Spleen (tissue), 11 donors: Measurements from ENCODE around the gene FLOT2. TPM values are rescaled to one million over a fixed set of nuclear protein-coding genes. Genes with fewer than 3 reads are reported as not detected.
A peak's percentile ranks its signal among the peaks of the same experiment; 100 is the strongest.

Experiments
- DNase-seq: peaks from one replicate; pipeline ENCODE4 v3.0.0-alpha.2; 2020
- H3K27ac ChIP-seq, 8 donors: fragments of 200-600 bp; sonication (generic) in 7 of 8; 1 replicate in 4 of 8; 2 replicates in 4 of 8; pipeline versions ENCODE4 v1.5.0 to v1.8.0; 2016 to 2021; ENCODE audit warnings: inconsistent platforms in 4 of 8, mild to moderate bottlenecking in 4 of 8, moderate library complexity in 1 of 8
- H3K27me3 ChIP-seq, 7 donors: fragments of 200-600 bp; sonication (generic) in 6 of 7; replicated peaks in 1 of 7; 1 replicate in 4 of 7; 2 replicates in 3 of 7; pipeline versions ENCODE4 v1.5.0 to v1.8.0; 2016 to 2021; ENCODE audit warnings: inconsistent platforms in 3 of 7, mild to moderate bottlenecking in 1 of 7
- H3K36me3 ChIP-seq, 6 donors: fragments of 200-600 bp; sonication (generic) in 5 of 6; 1 replicate in 4 of 6; 2 replicates in 2 of 6; pipeline versions ENCODE4 v1.5.0 to v1.8.0; 2016 to 2021; ENCODE audit warnings: inconsistent platforms in 2 of 6
- H3K4me1 ChIP-seq, 6 donors: fragments of 200-600 bp; sonication (generic) in 5 of 6; 1 replicate in 3 of 6; 2 replicates in 3 of 6; pipeline versions ENCODE4 v1.5.0 to v1.8.0; 2016 to 2021; ENCODE audit warnings: inconsistent platforms in 3 of 6
- H3K4me3 ChIP-seq, 8 donors: fragments of 200-600 bp; sonication (generic) in 7 of 8; 1 replicate in 4 of 8; 2 replicates in 4 of 8; pipeline versions ENCODE4 v1.5.0 to v1.8.0; 2016 to 2021; ENCODE audit warnings: inconsistent platforms in 4 of 8, mild to moderate bottlenecking in 4 of 8, moderate library complexity in 2 of 8
- H3K9me3 ChIP-seq, 8 donors: fragments of 200-600 bp; sonication (generic) in 7 of 8; 1 replicate in 4 of 8; 2 replicates in 4 of 8; pipeline versions ENCODE4 v1.5.0 to v1.8.0; 2016 to 2021; ENCODE audit warnings: inconsistent platforms in 4 of 8
- CTCF ChIP-seq, 11 experiments: fragments of 200-600 bp in 7 of 11; fragments of 450-650 bp in 4 of 11; sonication (generic) in 4 of 11; IDR thresholded peaks in 8 of 11; conservative IDR thresholded peaks in 3 of 11; 1 replicate in 7 of 11; 2 replicates in 4 of 11; pipeline versions ENCODE4 v1.4.0 to v1.8.0; 2016 to 2021; ENCODE audit warnings: antibody characterized with exemption in 11 of 11, inconsistent platforms in 4 of 11, mild to moderate bottlenecking in 1 of 11
- POLR2A ChIP-seq, 3 donors: fragments of 450-650 bp; IDR thresholded peaks; one replicate each; pipeline ENCODE4 v1.5.1; 2017; ENCODE audit warnings: antibody characterized with exemption in 3 of 3, mild to moderate bottlenecking in 1 of 3
- POLR2AphosphoS5 ChIP-seq, 3 donors: sonication (generic); formaldehyde crosslinking; IDR thresholded peaks; one replicate each; pipeline ENCODE4 v1.5.1; 2017; ENCODE audit warnings: antibody characterized with exemption in 3 of 3
- WGBS, 5 donors: extraction: QIAGEN DNeasy Blood & Tissue Kit in 3 of 5; methylation state at CpG; one replicate each; pipeline versions ENCODE4 v1.1.5 to v1.1.7; 2013 to 2018; 5-methylcytosine and 5-hydroxymethylcytosine counted together
- intact Hi-C: fragments of 100-400 bp; cut with DNase I; formaldehyde crosslinking; loops from one replicate; pipeline ENCODE4 v1.15.0; 2023; ENCODE audit warnings: low total_unique reads
- polyA plus RNA-seq, 3 donors: library from polyadenylated mRNA; stranded (reverse); fragments of 200-250 nt; gene quantifications; one replicate each; pipeline ENCODE4 v1.2.1, GENCODE V29; 2013
- total RNA-seq, 7 donors: library from RNA; depleted of rRNA in 3 of 7; stranded (reverse); fragments of >200 nt in 3 of 7; fragmentation: NEBNext Ultra II Directional in 4 of 7; extraction: Animal tissue kit (Norgen Biotek cat#: 25700) in 4 of 7; gene quantifications; one replicate each; pipeline versions ENCODE4 v1.1.0 to v1.2.1, GENCODE V29; 2016 to 2021
- donor health status: healthy with polysubstance abuse.
- donor health status: DM: no; HTN: no; CAD: no; lungs with moderate emphysema.
- donor health status: DM: no; HTN: no; CAD: no.
- donor health status: Bipolar disorder and iron deficiency.
- donor health status: healthy.
- donor health status: DM: no; HTN: no; CAD: no.
- donor health status: DM: yes; HTN: yes; CAD: no.

The FLOT2 gene
- total and polyA plus RNA-seq, 10 donors, result 80.8 to 259 (median 184) TPM

GRCh38 chr17:28911411-28912045 is 14.0 kb upstream of the FLOT2 start:
- peaks cover 5 to 100% (median 99%) of the 10 kb centered on the region in 6 donors for H3K36me3 ChIP-seq

DNA sequence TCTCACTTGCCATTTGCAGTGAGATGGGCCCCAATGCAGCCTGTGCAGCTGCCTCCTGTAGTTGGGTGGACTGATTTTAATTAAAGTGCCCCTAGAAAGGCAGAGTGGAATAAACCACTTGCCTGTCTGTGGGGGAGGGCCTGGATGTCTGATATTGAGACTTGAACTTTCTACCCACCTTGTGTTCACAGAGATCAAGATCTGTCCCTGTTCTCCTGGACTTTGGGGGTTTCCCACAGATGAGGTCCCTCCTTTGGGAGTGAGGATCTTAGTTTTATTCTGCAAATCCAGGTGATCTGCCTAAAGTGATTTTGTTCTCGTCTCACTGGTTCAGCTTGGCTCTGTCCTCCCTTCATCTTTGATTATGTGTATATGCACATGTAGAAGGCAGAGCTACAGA is 13.0 kb upstream of the FLOT2 start:
- Histone ChIP-seq H3K36me3 (peaks cover 5 to 100% (median 99%) of the 10 kb centered on the region in 6 donors), H3K4me3 (no peak overlapping the region), H3K4me1 (peaks cover 0 to 7% (median 2%) of the 10 kb centered on the region in 6 donors), H3K27ac (no peak overlapping the region), H3K9me3 (no peaks in the 10 kb centered on the region), H3K27me3 (no peaks in the 10 kb centered on the region)
- DNase-seq, result no peak
- intact Hi-C loops, result loop anchor here (10.0 kb wide), 1 partner anchor 146 kb away; no protein-coding TSS in a partner anchor
- whole genome bisulfite sequencing, 5 donors, result 91 to 100% (median 96%) methylated on average over 1 of the region's 1 CpG
- TF ChIP-seq POLR2A (IDR thresholded peaks at IDR 0.05) (no peak), CTCF (IDR thresholded peaks at IDR 0.05 in 8 of 11, conservative IDR thresholded peaks at IDR 0.05 in 3 of 11) (no peak), POLR2AphosphoS5 (IDR thresholded peaks at IDR 0.05) (no peak)

More at GRCh38 chr17:28911411-28912045, 14.0 kb upstream of the FLOT2 start:
- Histone ChIP-seq H3K4me1 (peaks cover 0 to 13% (median 3%) of the 10 kb centered on the region in 6 donors), H3K4me3 (no peak overlapping the region), H3K9me3 (no peaks in the 10 kb centered on the region), H3K27ac (peak overlapping the region in 2 of 8 donors; percentile 3 to 45), H3K27me3 (no peaks in the 10 kb centered on the region)
- TF ChIP-seq POLR2A (IDR thresholded peaks at IDR 0.05), result no peak
- TF ChIP-seq CTCF (IDR thresholded peaks at IDR 0.05 in 8 of 11, conservative IDR thresholded peaks at IDR 0.05 in 3 of 11), result no peak
- no peak for TF ChIP-seq POLR2AphosphoS5 (IDR thresholded peaks at IDR 0.05)
- DNase-seq, result no peak
- intact Hi-C loops, result loop anchor here (10.0 kb wide), 1 partner anchor 147 kb away; no protein-coding TSS in a partner anchor
- 95 to 99% (median 97%) methylated on average over 12 to 13 of the region's 13 CpGs for WGBS, 5 donors

GRCh38 chr17:28908640-28909167 is 11.2 kb upstream of the FLOT2 start:
- TF ChIP-seq POLR2A (IDR thresholded peaks at IDR 0.05), result no peak
- no peak for TF ChIP-seq CTCF (IDR thresholded peaks at IDR 0.05 in 8 of 11, conservative IDR thresholded peaks at IDR 0.05 in 3 of 11)
- no peak for TF ChIP-seq POLR2AphosphoS5 (IDR thresholded peaks at IDR 0.05)
- WGBS, 5 donors, result 69 to 90% (median 85%) methylated on average over 6 of the region's 6 CpGs
- peaks cover 5 to 89% (median 83%) of the 10 kb centered on the region in 6 donors for H3K36me3 ChIP-seq
- H3K27ac ChIP-seq, result peak overlapping the region in 2 of 8 donors; percentile 10 to 32
- intact Hi-C loops, result loop anchor here (10.0 kb wide), 1 partner anchor 54 kb away; the partner anchor contains the start of gene ERAL1
- DNase-seq, result no peak
- H3K4me1 ChIP-seq, result peaks cover 0 to 22% (median 16%) of the 10 kb centered on the region in 6 donors
- H3K9me3 ChIP-seq, result no peaks in the 10 kb centered on the region
- no peaks in the 10 kb centered on the region for H3K27me3 ChIP-seq
- no peak overlapping the region for H3K4me3 ChIP-seq
